Measurements from ENCODE around the gene RGS10. TPM values are rescaled to one million over a fixed set of nuclear protein-coding genes. Genes with fewer than 3 reads are reported as not detected.

The RGS10 gene
- total and polyA plus RNA-seq, 12 donors, result 1.9 to 16.5 (median 3.8) TPM

DNA sequence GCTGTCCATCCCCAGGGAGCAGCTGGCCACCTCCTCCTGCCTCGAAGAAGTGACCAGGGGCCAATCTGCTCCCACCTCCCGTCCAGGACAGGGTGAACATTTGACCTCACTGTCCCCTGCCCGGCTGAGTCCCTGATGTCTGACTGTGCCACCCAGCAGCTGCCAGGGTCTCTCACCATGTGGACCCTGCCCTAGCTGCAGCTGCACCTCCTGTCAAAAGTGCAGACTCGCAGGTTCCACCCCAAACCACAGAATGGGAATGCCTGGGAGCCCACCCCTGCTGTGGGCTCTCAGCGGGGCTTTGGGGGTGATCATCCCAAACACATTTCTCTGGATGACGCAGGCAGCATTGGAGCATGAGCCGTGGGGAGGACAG lies 86.1 kb downstream of the RGS10 start:
- ATAC-seq (no peak), DNase-seq (no peak)
- Histone ChIP-seq H3K9me3 (no peaks in the 10 kb centered on the region), H3K27ac (no peak overlapping the region), H3K27me3 (no peaks in the 10 kb centered on the region), H3K4me1 (no peaks in the 10 kb centered on the region), H3K4me3 (no peak overlapping the region), H3K36me3 (peaks cover 0 to 75% (median 13%) of the 10 kb centered on the region in 9 donors)
- 84 to 87% methylated on average over 7 of the region's 7 CpGs for WGBS, 2 donors
- intact Hi-C loops (cut with DNase I), result no loop called here
- TF ChIP-seq, protein P1, sequence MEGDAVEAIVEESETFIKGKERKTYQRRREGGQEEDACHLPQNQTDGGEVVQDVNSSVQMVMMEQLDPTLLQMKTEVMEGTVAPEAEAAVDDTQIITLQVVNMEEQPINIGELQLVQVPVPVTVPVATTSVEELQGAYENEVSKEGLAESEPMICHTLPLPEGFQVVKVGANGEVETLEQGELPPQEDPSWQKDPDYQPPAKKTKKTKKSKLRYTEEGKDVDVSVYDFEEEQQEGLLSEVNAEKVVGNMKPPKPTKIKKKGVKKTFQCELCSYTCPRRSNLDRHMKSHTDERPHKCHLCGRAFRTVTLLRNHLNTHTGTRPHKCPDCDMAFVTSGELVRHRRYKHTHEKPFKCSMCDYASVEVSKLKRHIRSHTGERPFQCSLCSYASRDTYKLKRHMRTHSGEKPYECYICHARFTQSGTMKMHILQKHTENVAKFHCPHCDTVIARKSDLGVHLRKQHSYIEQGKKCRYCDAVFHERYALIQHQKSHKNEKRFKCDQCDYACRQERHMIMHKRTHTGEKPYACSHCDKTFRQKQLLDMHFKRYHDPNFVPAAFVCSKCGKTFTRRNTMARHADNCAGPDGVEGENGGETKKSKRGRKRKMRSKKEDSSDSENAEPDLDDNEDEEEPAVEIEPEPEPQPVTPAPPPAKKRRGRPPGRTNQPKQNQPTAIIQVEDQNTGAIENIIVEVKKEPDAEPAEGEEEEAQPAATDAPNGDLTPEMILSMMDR (IDR thresholded peaks at IDR 0.05), result no peak

- ATAC-seq, result no peak
- H3K27ac ChIP-seq, result no peak overlapping the region
- peaks cover 0 to 78% (median 15%) of the 10 kb centered on the region in 9 donors for H3K36me3 ChIP-seq
- intact Hi-C loops (cut with DNase I), result no loop called here
- no peak for DNase-seq
- TF ChIP-seq, protein P1 (IDR thresholded peaks at IDR 0.05), result no peak
- no peaks in the 10 kb centered on the region for H3K27me3 ChIP-seq
- H3K4me3 ChIP-seq, result no peak overlapping the region
- no peaks in the 10 kb centered on the region for H3K9me3 ChIP-seq
- WGBS, 2 donors, result 90 to 92% methylated on average over 23 of the region's 23 CpGs
- no peaks in the 10 kb centered on the region for H3K4me1 ChIP-seq
Measured at GRCh38 chr10:119455609-119456434, 86.7 kb downstream of the RGS10 start.

DNA sequence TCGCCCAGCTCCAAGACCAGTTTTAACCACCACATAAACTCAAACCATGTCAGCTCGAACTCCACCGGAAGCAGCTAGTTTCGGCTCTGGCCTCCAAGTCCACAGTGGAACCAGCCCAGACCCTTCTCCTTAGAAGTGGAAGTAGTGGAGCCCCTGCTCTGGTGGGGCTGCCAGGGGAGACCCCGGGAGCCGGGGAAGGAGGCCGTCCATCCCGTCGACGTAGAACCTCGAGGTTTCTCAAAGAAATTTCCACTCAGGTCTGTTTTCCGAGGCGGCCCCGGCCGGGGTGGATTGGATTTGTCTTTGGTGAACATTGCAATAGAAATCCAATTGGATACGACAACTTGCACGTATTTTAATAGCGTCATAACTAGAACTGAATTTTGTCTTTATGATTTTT lies 87.5 kb downstream of the RGS10 start:
- TF ChIP-seq, protein P1 (IDR thresholded peaks at IDR 0.05), result no peak
- Histone ChIP-seq H3K4me1 (peaks cover 0 to 4% (median 0%) of the 10 kb centered on the region in 9 donors), H3K27ac (no peak overlapping the region), H3K36me3 (peaks cover 0 to 83% (median 15%) of the 10 kb centered on the region in 9 donors), H3K9me3 (no peaks in the 10 kb centered on the region), H3K4me3 (no peak overlapping the region), H3K27me3 (no peaks in the 10 kb centered on the region)
- WGBS, 2 donors, result 91 to 94% methylated on average over 18 of the region's 18 CpGs
- DNase-seq (no peak), ATAC-seq (no peak)
- intact Hi-C loops (cut with DNase I), result no loop called here

GRCh38 chr10:119454316-119454715 lies 88.2 kb downstream of the RGS10 start:
- ATAC-seq, result no peak
- TF ChIP-seq, protein P1 (IDR thresholded peaks at IDR 0.05), result no peak
- peaks cover 0 to 90% (median 15%) of the 10 kb centered on the region in 9 donors for H3K36me3 ChIP-seq
- WGBS, 2 donors, result 91 to 95% methylated on average over 13 of the region's 13 CpGs
- H3K4me3 ChIP-seq, result no peak overlapping the region
- H3K27me3 ChIP-seq, result no peaks in the 10 kb centered on the region
- intact Hi-C loops (cut with DNase I), result no loop called here
- peaks cover 0 to 11% (median 0%) of the 10 kb centered on the region in 9 donors for H3K4me1 ChIP-seq
- no peaks in the 10 kb centered on the region for H3K9me3 ChIP-seq
- no peak overlapping the region for H3K27ac ChIP-seq
- no peak for DNase-seq

All from heart right ventricle (tissue), 16 donors.